Erythroblast (primary cell): ENCODE measurements around the gene RPH3AL.

ENCODE experiments used
- GATA1 ChIP-seq: IDR thresholded peaks from 2 replicates; pipeline ENCODE4 v1.6.1; 2011; ENCODE audit warnings: low read depth, mild to moderate bottlenecking, control low read depth, low read length, moderate library complexity
- POLR2A ChIP-seq: IDR thresholded peaks from 2 replicates; pipeline ENCODE4 v1.6.1; 2011; ENCODE audit warnings: mild to moderate bottlenecking, low read length

DNA sequence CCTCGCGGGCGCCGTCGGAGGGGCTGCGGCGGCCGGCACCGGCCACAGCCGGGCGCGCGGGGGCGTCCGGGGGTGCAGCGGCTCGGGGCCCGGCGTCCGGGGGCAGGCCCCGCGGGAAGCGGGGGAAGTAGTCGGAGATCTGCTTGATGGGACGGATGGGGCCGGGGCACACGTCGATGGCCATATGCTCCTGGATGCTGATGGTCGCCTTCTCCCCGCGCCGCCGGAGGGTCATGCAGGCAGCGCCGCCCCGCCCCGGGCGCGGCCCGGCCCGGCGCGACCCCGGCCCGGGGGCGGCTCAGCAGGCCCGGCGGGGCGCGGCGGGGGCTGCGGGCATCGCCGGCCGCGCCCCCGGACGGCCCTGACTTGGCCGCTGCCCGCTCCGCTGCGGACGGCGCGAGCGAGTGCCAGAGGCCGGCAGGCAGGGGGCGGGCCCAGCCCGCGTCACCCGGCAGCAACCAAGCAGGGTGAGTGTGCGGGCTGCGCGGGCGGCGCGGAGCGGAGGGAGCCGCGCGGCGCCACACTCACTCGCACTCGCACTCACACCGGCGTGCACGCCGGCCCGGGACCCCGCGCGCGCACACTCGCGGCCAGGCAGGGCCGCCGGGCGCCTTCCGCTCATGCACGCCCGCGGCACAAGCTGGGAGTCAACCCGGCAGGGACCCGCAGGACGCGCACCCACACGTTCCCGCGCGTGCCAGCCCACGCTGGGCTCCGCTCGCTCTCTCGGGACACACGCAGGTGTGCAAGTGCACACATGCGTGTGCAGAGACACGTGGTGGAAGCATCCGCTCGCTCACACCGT lies 171.2 kb downstream of the RPH3AL start, which contains the start of gene DOC2B:
- TF ChIP-seq POLR2A (no peak), GATA1 (no peak)
